CD4-positive, alpha-beta T cell treated with Interferon gamma for 1 hour (primary cell): ENCODE results near the gene CHL1.

Experiments used
- DNase-seq: peaks from one replicate; pipeline ENCODE4 v3.0.0-alpha.2; 2020

Gene CHL1

GRCh38 chr3:288417-288816, 91.9 kb downstream of the CHL1 start:
- no peak for DNase-seq

DNA sequence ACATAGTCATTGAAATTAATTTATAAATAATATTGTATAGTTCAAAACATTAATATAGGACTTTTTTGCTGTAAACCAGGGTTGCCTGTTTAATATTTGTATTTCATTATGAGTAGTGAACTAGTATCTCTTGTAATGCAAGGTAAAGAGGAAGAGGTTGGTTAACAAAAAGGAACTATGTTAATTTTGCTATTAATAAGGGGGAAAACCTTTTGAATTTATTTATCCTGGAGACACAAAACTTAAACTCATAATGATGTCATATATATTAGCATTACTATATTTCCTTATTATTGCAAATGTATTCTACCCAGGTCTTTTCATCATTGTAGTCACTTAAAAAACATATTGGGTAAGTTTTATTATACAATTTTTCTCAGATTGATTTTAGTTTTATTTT, 94.5 kb downstream of the CHL1 start:
- DNase-seq = no peak

DNA sequence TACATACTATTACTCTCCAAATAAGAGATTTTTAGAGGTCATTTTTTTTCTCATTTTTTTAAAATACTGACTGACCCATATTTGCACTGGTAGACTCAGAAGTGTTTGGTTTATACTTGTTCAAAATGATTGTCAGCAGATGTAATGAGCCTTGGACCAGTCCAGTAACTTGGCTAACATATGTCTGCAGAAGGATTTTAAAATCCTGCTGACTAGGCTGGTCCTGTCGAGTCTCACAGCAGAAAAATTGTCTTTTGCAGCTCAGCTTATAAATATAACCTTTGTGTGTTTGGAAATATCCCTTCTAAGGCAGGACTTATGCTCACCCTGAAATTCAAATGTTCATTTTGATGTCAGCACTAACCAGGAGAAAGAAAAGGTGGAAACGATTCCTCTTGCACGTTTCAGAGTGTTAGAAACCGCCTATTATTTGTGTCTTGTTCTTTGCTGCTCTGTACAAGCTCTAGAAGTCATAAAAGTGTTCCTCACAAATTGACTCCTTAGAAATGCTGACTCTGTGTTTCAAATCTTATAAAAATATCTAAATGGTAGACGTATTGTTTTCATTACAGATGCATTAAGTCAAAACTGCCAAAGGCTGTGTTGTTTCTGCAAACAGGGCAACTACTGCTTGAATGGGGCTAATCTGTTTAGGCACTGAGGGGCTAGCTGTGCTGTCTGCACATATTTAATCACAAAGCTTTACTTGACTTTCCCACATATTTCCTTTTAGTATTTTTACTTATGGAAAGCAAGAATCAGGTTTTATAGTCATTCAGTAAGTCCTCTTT, 95.3 kb downstream of the CHL1 start:
- no peak for DNase-seq

DNA sequence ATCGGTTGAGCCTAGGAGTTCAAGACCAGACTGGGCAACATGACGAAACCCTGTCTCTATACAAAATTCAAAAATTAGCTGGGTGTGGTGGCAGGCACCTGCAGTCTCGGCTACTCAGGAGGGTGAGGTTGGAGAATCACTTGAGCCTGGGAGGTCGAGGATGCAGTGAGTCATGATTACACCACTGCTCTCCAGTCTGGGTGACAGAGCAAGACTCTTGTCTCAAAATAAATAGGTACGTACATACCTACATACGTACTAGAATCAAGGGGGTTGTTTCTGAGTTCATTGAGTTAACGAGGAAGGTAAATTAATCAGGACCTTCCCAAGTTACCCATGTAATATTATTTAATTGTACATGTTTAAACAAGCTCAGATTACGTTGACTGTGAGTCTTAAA, 97.5 kb downstream of the CHL1 start:
- DNase-seq = no peak

- no peak for DNase-seq
These were observed 98.0 kb downstream of the CHL1 start for GRCh38 chr3:294581-294980.

DNA sequence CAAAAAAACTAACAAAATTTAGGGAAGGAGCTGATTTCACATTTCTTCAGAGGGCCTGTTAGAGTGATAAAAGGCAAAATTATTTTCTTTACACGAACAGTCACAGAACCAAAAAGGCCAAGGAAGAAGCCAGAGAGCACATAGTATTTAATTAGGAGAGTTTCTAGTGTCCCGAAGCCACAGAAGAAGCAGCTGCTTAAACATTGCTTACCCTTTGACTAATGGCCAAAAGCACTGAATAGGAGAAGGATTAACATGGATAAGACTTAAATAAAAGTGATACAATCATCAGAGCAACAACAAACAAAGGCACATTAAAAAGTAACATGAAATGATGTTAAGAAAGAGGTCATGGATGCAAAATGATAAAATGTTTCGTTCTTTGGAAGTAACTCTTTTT, 98.6 kb downstream of the CHL1 start:
- DNase-seq = no peak

DNA sequence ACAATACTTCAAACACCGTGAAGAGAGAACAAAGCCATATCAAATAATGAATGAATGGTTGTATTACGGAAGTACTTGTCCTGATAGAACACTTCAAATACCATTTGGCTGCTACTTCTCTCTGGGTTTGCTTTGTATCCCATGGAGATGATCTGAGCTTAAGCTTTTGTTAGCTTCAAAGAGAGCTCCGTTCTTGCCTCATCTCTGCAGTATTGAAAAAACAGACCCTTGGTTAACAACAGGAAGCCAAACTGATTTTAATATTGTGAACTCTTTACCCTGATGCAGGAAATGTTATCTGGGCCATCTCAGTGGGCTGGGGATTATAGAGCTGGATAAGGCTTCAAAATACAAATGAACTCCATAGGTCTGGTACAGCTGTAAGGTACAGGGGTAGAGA, 101.0 kb downstream of the CHL1 start:
- DNase-seq = no peak

GRCh38 chr3:299590-300301, 103.2 kb downstream of the CHL1 start:
- DNase-seq = no peak

- no peak for DNase-seq
These were observed 110.6 kb downstream of the CHL1 start for GRCh38 chr3:307182-307581.

DNA sequence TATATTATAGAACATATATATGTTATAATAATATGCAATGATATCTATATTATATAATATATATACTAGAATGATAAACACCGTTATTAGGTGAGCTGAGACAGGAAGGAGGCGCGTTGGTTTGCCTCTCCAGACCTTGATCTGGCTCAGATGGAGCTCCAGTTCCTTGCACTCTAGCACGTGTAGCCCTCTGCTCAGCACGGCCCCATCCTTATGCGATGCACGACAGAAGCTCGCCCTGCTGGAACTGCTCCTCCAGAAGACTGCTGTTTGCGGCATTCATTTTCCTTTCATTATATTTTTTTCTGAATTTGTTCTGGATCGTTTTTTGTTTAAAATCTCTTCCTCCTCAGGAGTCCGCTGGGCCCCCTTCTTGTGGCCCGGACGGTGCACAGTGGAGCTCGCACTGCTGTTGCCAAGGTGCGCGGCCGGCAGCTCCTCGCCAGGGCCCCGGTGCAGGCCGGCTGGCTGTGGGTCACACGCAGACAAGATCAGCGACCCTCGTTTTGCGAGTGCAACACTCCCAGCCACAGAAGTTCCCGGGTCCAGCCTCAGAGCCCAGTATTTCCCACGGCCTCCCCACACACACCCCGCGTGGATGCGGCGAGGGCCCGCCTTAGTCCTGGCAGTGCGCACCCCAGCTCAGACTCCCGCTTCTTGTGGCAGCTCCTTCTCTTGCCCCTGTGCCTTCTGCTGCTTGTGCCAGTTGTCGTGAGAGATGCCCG, 112.2 kb downstream of the CHL1 start:
- no peak for DNase-seq

- DNase-seq = no peak
These were observed 115.7 kb downstream of the CHL1 start for GRCh38 chr3:312160-312733.

GRCh38 chr3:312911-313310, 116.3 kb downstream of the CHL1 start:
- no peak for DNase-seq

GRCh38 chr3:317012-317411, 120.4 kb downstream of the CHL1 start:
- DNase-seq = no peak

DNA sequence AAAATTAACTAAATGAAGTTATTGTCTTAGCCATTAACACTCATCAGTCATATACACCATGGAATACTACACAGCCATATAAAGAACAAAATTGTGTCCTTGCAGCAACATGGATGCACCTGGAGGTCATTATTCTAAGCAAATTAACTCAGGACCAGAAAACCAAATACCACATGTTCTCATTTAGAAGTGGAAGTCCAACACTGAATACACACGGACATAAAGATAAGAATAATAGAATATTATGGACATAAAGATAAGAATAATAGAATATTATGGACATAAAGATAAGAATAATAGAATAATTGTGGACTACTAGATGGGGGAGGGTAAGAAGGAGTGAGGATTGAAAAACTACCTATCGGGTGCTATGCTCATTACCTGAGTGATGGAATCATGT, 122.3 kb downstream of the CHL1 start:
- DNase-seq = no peak

DNA sequence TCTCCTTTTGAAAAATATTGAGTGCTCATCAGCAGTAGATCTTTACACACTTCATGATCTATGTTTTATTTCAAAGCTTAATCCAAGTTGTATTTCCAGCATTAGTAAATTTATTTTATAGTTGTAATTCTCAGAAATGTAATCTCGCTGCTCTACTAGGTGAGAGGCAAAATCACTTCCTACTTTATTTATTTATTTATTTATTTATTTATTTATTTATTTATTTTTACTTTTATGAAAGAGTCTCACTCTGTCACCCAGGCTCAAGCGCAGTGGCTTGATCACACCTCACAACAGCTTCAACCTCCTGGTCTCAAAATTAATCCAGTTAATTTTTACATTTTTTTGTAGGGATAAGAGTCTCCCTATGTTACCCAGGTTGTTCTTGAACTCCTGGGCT, 127.9 kb downstream of the CHL1 start:
- no peak for DNase-seq

DNA sequence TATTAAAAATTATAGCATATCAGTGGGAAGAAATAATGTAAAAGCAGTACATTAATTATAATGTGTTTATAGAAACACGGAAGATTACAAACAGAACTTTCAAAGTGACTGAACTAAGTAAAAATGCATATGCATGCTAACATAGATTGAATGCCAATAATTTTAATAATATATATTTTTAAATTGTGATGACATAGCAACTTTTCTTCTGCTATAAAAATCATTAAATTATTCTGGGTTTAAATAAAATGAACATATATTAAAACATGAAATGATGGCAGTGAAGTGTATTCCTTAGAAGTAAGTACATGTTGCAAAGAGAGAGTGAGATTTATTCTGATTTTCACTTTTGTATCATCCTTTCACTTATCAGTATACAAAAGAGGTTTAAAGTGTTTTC, 128.9 kb downstream of the CHL1 start:
- no peak for DNase-seq

DNA sequence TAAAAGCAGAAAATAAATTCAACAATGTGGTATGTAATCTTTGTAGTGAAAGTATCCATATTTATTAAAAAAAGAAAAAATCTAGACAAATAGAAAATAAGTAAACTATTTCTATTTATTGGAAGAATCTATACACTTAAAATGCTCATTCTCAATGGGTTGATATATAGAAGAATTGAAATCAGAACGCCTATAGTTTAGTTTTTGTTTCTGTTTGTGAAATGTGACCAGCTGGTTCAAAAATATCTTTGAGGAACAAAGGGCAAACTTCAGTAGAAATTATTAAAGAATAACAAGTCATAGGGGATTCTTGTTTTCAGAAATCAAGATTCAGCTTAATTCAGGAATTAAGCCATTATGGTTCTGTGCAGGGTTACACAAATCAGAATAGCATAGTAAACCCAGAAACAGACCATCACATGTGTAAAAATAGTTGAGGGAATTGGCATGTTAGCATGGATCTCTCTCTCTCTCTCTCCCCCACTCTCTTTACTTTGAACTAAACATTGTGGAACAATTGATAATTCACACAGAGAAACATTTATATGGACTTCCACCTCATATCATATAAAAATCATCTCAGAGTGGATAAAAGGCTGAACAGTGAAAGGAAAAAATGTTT, 134.0 kb downstream of the CHL1 start:
- no peak for DNase-seq

DNA sequence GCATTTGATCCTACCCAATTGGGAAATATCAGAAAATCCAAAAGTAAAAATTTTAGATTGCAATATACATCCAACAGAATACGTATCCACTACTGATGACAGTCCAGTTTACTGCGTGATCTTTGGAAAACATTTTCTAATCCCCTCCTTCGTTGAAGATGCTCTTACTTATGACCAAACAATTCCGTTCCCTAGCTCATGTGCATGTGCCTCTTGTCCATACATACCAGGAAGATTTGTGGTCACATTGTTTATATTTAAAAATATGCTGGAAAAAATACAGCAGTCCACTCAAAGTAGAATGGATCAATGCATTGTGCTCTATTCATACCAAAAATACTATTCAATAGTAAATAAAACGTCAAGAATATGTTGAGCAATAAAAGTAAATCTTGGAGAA, 135.3 kb downstream of the CHL1 start:
- DNase-seq = no peak

GRCh38 chr3:332701-333100, 136.1 kb downstream of the CHL1 start:
- no peak for DNase-seq

DNA sequence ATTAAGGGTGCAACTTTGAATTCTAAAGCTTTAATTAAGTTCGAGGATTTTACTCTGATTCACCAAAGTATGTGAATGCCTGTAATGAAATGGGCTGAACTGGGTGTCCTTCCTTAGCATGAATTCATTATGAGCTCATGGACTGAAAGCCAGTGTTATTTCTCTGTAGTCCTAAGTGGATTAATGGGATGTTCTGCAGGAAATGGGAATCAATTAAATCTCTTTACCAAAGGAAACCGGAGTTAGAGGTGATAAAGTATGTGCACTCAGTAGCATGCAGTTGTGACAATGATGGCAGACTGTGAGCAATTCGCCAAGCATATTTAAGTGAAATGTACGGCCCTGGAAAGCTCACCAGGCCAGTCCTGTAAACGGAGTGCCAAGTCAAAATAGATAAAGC, 138.7 kb downstream of the CHL1 start:
- DNase-seq = no peak

GRCh38 chr3:339351-339750, 142.8 kb downstream of the CHL1 start:
- no peak for DNase-seq

- DNase-seq = no peak
These were observed 145.4 kb downstream of the CHL1 start for GRCh38 chr3:341998-342397.

- DNase-seq = no peak
These were observed 149.6 kb downstream of the CHL1 start for GRCh38 chr3:346186-346585.
